Measurements from ENCODE around the gene EEF1A2.

The EEF1A2 gene

GRCh38 chr20:63500151-63500901 is 1.4 kb upstream of the EEF1A2 start:
- H3K9me3 Mint-ChIP-seq = peaks cover 4% of the 10 kb centered on the region
- no peak overlapping the region for H3K27ac Mint-ChIP-seq
- peaks cover 4% of the 10 kb centered on the region for H3K4me1 Mint-ChIP-seq
- peaks cover 1% of the 10 kb centered on the region for H3K36me3 Mint-ChIP-seq
- H3K27me3 Mint-ChIP-seq = peaks cover 10% of the 10 kb centered on the region
- H3K4me3 Mint-ChIP-seq = no peak overlapping the region

- H3K4me3 Mint-ChIP-seq = peak overlapping the region; percentile 54
- peaks cover 10% of the 10 kb centered on the region for H3K27me3 Mint-ChIP-seq
- H3K27ac Mint-ChIP-seq = no peak overlapping the region
- peaks cover 1% of the 10 kb centered on the region for H3K36me3 Mint-ChIP-seq
- peaks cover 4% of the 10 kb centered on the region for H3K9me3 Mint-ChIP-seq
- H3K4me1 Mint-ChIP-seq = peaks cover 4% of the 10 kb centered on the region
Observed at GRCh38 chr20:63499338-63499969, 571 bp upstream of the EEF1A2 start.

- H3K4me1 Mint-ChIP-seq = peaks cover 4% of the 10 kb centered on the region
- H3K9me3 Mint-ChIP-seq = no peaks in the 10 kb centered on the region
- H3K27ac Mint-ChIP-seq = no peak overlapping the region
- H3K27me3 Mint-ChIP-seq = peaks cover 10% of the 10 kb centered on the region
- H3K36me3 Mint-ChIP-seq = no peaks in the 10 kb centered on the region
- no peak overlapping the region for H3K4me3 Mint-ChIP-seq
Observed at GRCh38 chr20:63497946-63498935, 642 bp downstream of the EEF1A2 start.

GRCh38 chr20:63497138-63497945 is 1.5 kb downstream of the EEF1A2 start:
- H3K36me3 Mint-ChIP-seq = no peaks in the 10 kb centered on the region
- no peak overlapping the region for H3K27ac Mint-ChIP-seq
- peaks cover 4% of the 10 kb centered on the region for H3K4me1 Mint-ChIP-seq
- peaks cover 10% of the 10 kb centered on the region for H3K27me3 Mint-ChIP-seq
- H3K4me3 Mint-ChIP-seq = peak overlapping the region; percentile 26
- no peaks in the 10 kb centered on the region for H3K9me3 Mint-ChIP-seq

- Mint-ChIP-seq H3K4me1 (peaks cover 4% of the 10 kb centered on the region), H3K9me3 (no peaks in the 10 kb centered on the region), H3K27me3 (peaks cover 12% of the 10 kb centered on the region), H3K36me3 (no peaks in the 10 kb centered on the region), H3K4me3 (peak overlapping the region; percentile 26), H3K27ac (no peak overlapping the region)
Observed at GRCh38 chr20:63496596-63497120, 2.2 kb downstream of the EEF1A2 start.

GRCh38 chr20:63495741-63496595 is 2.9 kb downstream of the EEF1A2 start:
- Mint-ChIP-seq H3K4me3 (peak overlapping the region; percentile 76), H3K27ac (no peak overlapping the region), H3K36me3 (no peaks in the 10 kb centered on the region), H3K4me1 (peaks cover 4% of the 10 kb centered on the region), H3K9me3 (no peaks in the 10 kb centered on the region), H3K27me3 (peaks cover 12% of the 10 kb centered on the region)

- no peak overlapping the region for H3K27ac Mint-ChIP-seq
- no peaks in the 10 kb centered on the region for H3K36me3 Mint-ChIP-seq
- peaks cover 12% of the 10 kb centered on the region for H3K27me3 Mint-ChIP-seq
- H3K4me1 Mint-ChIP-seq = peaks cover 4% of the 10 kb centered on the region
- no peak overlapping the region for H3K4me3 Mint-ChIP-seq
- no peaks in the 10 kb centered on the region for H3K9me3 Mint-ChIP-seq
Observed at GRCh38 chr20:63495167-63495720, 3.6 kb downstream of the EEF1A2 start.

GRCh38 chr20:63494420-63495166 is 4.3 kb downstream of the EEF1A2 start:
- Mint-ChIP-seq H3K4me3 (no peak overlapping the region), H3K4me1 (peaks cover 4% of the 10 kb centered on the region), H3K27me3 (peaks cover 11% of the 10 kb centered on the region), H3K36me3 (no peaks in the 10 kb centered on the region), H3K27ac (no peak overlapping the region), H3K9me3 (no peaks in the 10 kb centered on the region)

- no peaks in the 10 kb centered on the region for H3K9me3 Mint-ChIP-seq
- no peak overlapping the region for H3K27ac Mint-ChIP-seq
- H3K4me3 Mint-ChIP-seq = no peak overlapping the region
- peaks cover 4% of the 10 kb centered on the region for H3K4me1 Mint-ChIP-seq
- H3K27me3 Mint-ChIP-seq = peaks cover 13% of the 10 kb centered on the region
- no peaks in the 10 kb centered on the region for H3K36me3 Mint-ChIP-seq
Observed at GRCh38 chr20:63494084-63494419, 4.8 kb downstream of the EEF1A2 start.

GRCh38 chr20:63493563-63494020 is 5.3 kb downstream of the EEF1A2 start:
- Mint-ChIP-seq H3K27me3 (peaks cover 13% of the 10 kb centered on the region), H3K36me3 (no peaks in the 10 kb centered on the region), H3K27ac (no peak overlapping the region), H3K9me3 (no peaks in the 10 kb centered on the region), H3K4me3 (no peak overlapping the region), H3K4me1 (peaks cover 4% of the 10 kb centered on the region)

GRCh38 chr20:63492982-63493381 is 5.9 kb downstream of the EEF1A2 start:
- H3K9me3 Mint-ChIP-seq = no peaks in the 10 kb centered on the region
- H3K4me3 Mint-ChIP-seq = no peak overlapping the region
- H3K4me1 Mint-ChIP-seq = peaks cover 4% of the 10 kb centered on the region
- H3K27ac Mint-ChIP-seq = no peak overlapping the region
- no peaks in the 10 kb centered on the region for H3K36me3 Mint-ChIP-seq
- peaks cover 13% of the 10 kb centered on the region for H3K27me3 Mint-ChIP-seq

GRCh38 chr20:63492518-63492917 is 6.4 kb downstream of the EEF1A2 start:
- Mint-ChIP-seq H3K27ac (no peak overlapping the region), H3K27me3 (peaks cover 12% of the 10 kb centered on the region)

GRCh38 chr20:63491635-63492230 is 7.2 kb downstream of the EEF1A2 start:
- H3K36me3 Mint-ChIP-seq = no peaks in the 10 kb centered on the region
- H3K9me3 Mint-ChIP-seq = no peaks in the 10 kb centered on the region
- H3K4me1 Mint-ChIP-seq = peaks cover 4% of the 10 kb centered on the region
- peaks cover 9% of the 10 kb centered on the region for H3K27me3 Mint-ChIP-seq
- no peak overlapping the region for H3K27ac Mint-ChIP-seq
- no peak overlapping the region for H3K4me3 Mint-ChIP-seq

More at GRCh38 chr20:63492518-63492917, 6.4 kb downstream of the EEF1A2 start:
- Mint-ChIP-seq H3K36me3 (no peaks in the 10 kb centered on the region), H3K4me1 (peaks cover 4% of the 10 kb centered on the region), H3K9me3 (no peaks in the 10 kb centered on the region), H3K4me3 (no peak overlapping the region)
